GM21515 (cell line): Measurements from ENCODE around the gene MRPS18A.

Experiments used
- ATAC-seq: cut with Tn5 transposase; IDR thresholded peaks from one replicate; pipeline ENCODE4 v1.9.1; 2021; ENCODE audit not compliant: unreplicated experiment

The MRPS18A gene

GRCh38 chr6:43699564-43700186 is 12.1 kb upstream of the MRPS18A start:
- ATAC-seq, result no peak

DNA sequence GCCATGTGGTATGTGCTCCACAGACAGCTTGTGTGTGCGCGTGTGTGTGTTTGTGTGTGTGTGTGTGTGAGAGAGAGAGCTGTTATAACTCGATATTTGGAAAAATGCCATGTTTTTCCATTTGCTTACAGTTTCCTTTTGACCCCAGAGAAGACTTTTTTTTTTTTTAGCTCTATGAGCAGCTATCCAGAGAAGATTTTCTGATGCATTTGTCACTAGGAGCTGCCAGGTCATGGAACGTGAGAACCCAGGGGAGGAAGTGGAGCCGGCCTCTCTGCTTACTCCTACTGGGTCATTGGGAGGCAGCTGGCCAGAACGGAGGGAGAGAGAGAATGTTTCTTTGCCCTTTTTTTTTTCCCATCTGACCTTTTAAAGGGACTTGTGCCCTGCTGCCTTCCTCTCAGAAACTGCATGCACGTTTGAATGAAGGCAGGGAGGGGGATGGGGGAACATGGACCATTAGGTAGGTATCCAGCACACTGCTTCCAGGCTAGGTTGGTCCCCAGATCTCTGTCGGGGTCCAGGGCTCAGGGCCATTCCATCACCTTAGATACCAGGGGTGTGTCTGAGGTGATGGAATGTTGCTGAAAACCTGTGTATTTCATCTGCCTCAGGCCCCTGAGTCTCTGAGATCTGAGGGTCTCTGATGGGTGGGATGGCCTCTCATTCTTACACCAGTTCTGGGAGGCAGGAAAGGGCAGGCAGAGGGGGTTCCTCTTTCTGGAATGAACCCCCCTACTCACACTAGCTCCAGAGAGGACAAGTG is 11.2 kb upstream of the MRPS18A start:
- ATAC-seq, result no peak

- ATAC-seq, result no peak
Observed at GRCh38 chr6:43697421-43697820, 9.8 kb upstream of the MRPS18A start.

GRCh38 chr6:43695967-43696291 is 8.3 kb upstream of the MRPS18A start:
- no peak for ATAC-seq

DNA sequence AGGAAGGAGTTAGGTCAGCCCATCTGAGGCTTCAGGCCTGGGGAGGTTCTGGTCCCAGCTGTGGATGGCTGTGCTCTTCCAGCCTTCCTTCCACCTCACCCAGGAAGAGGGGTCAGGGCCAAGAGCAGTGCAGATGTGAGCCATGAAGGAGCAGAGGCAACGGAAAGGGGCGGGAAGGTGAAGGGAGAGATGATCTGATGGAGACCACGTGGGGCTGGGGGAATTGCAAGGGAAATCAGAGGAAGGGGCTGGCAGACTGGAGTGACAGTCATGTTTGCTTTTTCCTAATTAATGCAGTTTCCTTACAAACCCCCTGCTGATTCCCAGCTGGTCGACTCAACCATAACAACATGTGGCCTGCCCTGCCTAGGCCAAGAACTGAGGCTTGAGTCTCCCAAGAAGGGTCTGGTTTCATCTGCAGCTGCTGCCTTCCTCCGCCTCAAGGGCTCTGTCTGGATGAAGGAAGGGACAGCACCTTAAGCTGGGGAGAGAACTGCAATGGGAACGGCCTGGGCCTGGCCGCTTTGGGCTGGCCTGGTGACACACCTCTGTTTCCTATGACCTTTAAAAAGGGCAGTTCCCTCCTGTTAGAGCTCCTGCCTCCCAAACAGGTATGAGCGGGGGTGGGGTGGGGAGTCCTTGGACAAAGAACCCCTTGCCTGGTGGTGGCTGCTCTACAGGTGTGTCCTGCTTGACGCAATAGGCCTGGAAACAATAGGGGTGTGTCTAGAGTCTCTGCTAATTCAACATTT is 7.8 kb upstream of the MRPS18A start:
- no peak for ATAC-seq

GRCh38 chr6:43689421-43689820 is 1.8 kb upstream of the MRPS18A start:
- no peak for ATAC-seq

GRCh38 chr6:43687079-43687436 is 533 bp downstream of the MRPS18A start:
- no peak for ATAC-seq

DNA sequence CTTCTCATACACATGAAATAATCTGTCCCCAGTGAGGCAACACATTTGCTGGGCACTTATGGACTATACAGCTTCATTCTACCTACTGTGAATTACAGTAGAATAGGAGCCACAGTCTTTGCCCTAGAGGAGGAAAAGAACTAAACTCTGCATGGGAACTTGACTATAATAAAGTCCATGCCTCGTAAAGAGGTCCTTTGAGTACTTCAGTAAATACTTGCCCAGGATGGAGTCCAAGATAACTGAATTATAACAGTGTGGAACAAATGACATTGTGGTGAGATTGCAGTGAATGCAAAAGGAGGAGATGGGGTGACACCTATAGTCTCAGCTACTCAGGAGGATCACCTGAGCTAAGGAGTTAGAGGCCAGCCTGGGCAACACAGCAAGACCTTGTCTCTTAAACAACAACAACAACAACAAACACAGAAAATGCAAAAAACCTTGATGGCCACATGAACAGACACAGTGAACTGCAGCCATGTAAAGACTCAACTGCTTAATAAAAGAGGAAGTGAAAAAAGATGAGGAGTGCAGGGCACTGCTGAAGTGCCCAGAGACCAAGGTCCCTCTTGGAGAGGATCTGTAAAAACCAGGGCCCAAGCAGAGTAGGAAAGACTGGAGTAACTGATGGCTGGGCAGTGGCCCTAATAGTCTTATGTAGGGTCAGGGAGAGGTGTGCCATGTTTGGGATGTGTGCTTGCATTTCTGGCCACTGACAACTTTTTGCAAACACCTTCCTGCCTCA is 3.7 kb downstream of the MRPS18A start:
- ATAC-seq, result peak; percentile 49

DNA sequence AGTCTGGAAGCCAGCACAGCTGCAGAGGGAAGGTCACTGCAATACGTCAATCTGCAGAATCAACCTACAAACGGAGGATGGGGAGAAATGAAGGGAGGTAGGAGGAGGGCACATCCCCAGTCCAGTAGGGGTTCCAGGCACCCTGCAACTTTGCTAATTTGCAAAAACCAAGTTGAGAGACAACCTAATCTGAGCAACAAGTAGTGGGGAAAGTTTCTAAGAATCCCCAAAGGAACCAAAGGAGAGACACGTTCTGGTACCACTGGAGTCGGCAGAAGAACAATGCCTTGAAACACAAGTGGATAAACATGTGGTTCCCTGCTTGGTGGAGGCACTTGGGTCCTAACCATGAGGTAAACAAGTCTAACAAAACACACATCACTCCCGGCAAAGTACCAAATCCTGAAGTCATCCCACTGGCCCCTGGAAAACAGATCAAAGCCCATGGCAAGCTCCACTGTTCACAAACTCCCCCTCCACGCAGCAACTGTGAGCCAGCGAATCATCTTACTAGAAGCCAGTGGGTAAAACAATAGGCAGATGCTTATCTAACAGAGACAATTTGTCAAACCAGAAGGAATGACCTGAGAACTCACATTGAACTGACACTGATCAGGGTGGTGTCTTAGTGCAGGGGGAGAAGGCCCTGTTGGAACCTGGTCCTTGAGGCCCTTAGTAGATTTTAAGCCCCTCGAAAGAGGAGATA is 4.7 kb downstream of the MRPS18A start:
- no peak for ATAC-seq

GRCh38 chr6:43681303-43681702 is 6.3 kb downstream of the MRPS18A start:
- ATAC-seq, result no peak

- ATAC-seq, result no peak
Observed at GRCh38 chr6:43680308-43681200, 7.0 kb downstream of the MRPS18A start.

- no peak for ATAC-seq
Observed at GRCh38 chr6:43679057-43679456, 8.5 kb downstream of the MRPS18A start.

- no peak for ATAC-seq
Observed at GRCh38 chr6:43678341-43678740, 9.2 kb downstream of the MRPS18A start.

DNA sequence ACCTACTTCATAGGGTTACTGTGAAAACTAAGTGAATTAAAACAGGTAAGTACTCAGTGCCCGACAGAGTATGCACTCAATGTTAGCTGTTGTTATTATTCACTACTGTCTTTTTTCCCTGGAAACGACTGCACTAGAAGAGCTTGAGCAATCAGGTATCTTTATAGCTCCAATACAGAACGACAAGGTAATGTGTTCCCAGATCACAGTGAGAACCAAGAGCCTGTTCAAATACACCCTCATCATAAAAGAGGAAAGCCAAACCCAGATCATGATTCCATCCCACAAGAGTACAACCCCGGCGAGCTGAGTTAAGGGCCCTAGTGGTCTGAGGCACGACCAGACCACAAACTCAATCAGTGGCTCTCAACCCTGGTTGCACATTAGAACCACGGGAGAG is 9.8 kb downstream of the MRPS18A start:
- ATAC-seq, result no peak

DNA sequence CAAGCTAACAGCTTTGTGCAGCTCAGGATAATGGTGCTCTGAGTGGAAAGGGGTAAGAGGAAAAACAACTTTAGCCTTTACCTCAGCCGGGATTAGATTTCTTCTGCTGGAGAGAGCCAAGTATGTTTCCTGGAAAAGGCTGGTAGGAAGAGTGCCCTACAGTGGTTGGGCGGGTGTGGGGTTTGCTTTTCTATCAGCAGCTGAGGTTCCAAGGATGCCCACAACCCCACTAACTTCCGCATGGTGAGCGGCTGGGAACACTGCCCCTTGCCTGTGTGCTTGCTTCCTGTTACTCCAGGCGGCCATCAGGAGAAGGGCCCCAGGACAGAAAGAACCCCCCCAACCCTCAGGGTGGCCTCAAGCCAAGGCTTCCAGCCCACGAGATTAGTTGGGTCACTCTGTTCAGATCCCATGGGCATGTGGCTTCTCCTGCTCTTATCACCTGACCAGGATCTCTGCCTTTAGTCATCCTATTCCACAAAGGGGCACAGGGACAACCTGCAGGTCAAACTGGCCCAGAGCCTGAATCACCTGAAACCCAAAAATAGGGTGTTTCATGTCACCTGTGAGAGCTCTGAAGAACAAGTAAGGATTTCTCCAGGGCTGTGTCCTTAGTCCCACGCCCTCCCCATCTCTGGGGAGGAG is 10.5 kb downstream of the MRPS18A start:
- ATAC-seq, result no peak

DNA sequence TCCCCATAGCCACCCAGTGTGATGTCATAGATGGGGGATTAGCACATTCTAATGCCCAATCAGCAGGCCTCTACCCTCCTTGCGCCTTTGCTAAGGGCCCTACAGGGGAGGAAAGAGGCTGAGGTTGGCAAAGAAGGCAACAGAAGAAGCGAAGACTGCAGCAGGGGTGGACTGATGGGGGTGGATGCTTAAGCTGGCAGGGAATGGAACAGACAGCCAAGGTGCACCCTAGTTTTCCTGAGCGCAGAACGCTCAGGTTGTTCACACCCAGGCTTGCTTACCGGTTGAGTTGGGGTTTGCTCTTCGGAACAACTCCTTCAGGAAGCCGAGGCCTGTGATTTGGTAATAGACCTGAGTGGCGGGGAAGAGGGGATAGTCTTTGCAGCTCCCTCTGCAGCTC is 12.7 kb downstream of the MRPS18A start:
- no peak for ATAC-seq

DNA sequence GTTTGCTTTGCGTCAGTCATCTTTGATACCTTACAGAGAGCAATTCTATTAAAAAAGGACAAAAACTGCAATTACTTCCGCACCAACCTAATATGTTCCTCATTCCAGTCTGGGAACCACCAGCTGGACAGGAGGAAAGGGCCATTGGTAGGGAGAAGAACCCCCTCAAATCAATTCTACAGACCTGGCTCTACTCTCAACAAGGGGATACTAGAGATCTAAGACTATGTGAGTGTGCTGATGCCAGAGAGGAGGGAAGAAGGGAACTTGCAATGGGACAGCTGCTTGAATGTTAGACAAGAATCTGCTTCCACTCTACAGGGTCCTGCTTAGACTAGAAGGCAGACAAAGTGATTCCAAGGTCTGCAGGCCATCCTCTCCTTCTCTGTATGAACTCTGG is 13.3 kb downstream of the MRPS18A start:
- no peak for ATAC-seq

DNA sequence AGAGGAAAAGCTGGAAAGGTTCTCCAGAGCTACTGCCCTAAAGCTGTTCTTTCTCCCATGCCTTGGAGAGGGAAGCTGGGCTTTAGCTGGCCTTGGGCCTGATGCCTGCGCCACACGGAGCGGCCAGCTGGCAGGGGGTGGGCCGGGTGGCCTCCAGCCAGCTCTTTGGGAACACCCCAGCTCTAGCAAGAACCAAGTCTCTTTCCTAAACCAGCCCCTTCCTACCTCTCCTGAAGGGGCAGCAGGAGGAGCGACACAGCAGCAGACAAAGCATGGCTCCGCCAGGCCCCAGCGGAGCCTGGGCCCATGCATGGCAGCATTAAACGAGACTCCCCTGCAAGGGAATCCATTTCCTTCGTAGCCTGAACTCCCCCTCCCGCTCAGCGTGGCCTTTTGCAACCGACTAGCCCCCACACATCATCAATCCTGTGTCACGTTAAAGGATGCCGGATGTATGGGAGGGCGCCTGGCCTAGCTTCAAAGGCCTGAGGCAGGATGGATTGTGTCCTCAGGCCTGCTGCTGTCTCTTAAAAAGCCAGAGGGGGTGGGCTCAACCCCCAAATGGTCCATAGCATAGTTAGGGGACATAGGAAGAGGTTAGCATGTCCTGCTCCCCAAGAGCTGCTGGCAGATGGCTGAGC is 14.0 kb downstream of the MRPS18A start:
- no peak for ATAC-seq
